GM18520 (cell line): Measurements from ENCODE around the gene SLN.

ENCODE experiments used
- ATAC-seq: cut with Tn5 transposase; IDR thresholded peaks from one replicate; pipeline ENCODE4 v1.9.1; 2021; ENCODE audit not compliant: unreplicated experiment

SLN gene

DNA sequence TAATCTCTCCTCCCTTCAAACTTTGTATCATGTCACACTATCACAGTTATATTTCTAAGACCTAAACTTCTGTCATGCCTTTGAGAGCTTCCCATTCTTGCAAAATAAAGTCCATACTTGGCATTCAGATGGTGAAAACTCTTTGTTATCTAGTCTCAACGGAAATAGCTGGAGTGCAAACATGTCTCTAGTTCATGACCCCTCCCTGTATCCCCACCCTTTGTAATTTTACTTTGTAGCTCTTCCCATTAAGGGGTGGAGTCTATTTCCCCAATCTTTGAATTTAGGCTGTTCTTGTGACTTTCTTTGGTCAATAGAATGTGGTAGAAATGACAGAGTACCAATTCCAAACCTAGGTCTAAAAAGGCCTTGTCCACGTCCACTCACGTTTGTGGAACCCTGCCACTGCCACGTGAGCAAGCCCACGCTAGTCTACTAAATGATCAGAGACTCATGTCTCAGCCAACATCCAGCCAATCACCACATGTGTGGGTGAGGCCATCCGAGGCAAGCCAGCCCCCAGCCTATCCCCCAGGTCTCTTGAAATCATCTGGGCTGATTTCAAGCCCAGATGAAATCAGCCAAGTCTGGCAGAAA, 23.4 kb downstream of the SLN start:
- ATAC-seq, result no peak

DNA sequence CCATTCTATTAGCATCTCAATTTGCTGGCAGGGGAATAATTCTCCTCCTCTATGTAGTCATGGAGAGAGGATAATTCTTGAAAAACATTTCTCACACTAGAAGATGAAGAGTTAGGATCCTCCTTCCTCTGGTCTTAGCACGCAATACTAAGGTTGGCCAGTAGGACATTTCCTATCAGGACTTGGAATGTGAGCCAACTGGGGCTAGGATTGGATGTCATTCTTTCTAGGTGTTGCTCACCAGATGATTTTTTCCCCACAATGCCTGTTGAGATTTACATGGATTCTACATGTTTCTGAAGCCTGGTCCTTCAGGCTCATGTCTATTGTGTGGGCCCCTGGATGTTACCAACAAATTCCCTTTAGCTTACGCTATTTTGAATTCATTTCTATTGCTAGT, 28.0 kb downstream of the SLN start:
- ATAC-seq, result no peak

DNA sequence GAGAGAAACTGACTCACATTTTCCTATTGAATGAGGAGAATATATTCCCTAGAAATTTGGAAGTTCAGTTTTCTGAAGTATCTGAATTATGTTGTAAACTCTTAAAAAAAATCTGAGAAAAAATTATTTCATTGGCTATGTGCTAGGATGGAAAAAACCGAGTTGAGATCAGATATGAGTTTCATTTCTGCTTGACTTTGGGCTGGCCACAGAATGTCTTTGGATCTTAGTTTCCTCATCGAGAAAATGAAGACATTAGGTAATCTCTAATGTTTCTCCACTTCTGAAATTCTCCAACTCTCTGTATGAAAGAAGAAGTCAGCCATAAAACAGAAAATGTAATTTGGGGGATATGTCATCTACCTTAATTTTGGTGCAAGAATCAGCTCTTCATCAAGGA, 28.8 kb downstream of the SLN start:
- no peak for ATAC-seq

DNA sequence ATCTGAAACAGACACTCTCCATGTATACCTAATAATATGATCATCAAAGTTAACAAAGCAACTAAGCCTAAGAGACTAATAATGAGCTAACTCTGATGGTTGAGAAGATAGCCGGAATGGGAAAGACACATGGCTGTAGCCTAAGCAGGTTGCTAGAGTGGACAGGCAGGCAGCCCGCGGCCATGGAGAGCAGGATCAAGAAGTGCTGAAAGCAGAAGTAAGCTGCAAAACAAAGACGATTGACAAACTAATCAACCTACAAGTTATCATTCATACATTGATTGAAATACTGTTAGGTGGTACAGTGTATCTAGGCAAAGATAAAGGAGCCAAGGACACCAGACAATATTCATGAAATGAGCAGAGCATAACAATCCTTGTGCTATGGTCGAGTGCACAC, 29.3 kb downstream of the SLN start:
- ATAC-seq, result no peak

DNA sequence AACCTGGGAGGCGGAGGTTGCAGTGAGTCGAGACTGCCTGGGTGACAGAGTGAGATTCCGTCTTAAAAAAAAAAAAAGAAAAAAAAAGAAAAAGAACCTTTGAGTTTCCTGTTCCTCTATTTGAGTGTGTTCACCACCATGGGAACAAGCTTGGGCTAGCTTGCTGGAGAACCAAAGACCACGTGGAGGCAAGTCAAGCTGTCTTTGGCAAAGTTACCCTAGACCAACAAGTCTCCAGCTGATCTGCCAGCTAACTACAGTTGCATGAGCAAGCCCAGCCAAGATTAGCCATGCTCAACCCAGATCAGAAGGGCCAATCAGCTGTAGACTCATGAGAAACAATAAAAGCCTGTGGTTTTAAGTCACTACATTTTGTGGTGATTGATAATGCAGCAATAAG, 29.7 kb downstream of the SLN start:
- ATAC-seq, result no peak

DNA sequence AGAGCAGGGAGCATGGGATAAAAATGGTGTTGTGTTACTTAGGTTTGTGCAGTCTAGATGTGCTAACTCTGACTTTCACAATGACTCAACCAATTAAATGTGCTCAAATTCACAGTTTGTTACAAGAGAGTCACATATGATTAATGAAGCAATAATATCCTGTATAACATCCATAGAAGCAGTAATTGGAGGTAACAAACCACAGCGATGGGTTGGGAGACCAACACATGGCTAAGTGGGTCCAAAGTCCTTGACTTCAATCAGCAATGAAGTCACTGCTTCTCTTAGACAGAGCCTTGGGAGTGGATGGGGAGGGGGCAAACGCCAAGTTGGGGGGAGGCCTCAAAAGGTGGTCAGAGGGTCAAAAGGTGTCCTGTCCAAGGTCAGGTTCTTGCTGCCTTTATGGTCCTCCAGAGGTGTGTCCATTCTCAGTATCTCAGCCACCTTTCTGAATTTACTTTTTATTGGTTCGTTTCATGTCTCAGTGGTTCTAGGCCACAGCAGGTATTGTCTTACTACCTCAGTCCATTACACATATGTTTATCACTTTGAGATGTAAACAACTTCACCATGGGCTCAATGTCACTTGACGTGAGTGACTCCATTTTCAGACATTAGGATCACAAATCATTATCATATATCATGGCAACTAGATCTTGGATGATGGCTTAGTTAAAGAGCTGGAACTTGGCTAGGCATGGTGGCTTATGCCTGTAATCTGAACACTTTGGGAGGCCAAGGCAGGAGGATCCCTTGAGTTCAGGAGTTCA, 32.4 kb downstream of the SLN start:
- ATAC-seq, result no peak

DNA sequence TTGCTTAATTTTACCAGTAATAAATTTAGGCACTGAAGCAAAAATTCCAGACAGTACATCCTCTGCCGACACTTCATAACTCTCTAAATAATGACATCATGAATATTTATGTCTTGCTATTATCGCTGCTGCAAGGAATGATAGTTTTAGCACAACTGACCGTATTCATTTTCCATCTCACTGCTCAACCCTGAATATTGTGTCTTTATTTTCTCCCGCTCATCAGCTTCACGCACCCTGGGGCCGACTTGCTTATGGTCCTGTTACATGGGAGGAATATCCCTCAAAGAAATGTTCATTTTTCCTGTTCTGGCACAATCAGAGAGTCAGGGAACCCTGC, 33.3 kb downstream of the SLN start:
- no peak for ATAC-seq

DNA sequence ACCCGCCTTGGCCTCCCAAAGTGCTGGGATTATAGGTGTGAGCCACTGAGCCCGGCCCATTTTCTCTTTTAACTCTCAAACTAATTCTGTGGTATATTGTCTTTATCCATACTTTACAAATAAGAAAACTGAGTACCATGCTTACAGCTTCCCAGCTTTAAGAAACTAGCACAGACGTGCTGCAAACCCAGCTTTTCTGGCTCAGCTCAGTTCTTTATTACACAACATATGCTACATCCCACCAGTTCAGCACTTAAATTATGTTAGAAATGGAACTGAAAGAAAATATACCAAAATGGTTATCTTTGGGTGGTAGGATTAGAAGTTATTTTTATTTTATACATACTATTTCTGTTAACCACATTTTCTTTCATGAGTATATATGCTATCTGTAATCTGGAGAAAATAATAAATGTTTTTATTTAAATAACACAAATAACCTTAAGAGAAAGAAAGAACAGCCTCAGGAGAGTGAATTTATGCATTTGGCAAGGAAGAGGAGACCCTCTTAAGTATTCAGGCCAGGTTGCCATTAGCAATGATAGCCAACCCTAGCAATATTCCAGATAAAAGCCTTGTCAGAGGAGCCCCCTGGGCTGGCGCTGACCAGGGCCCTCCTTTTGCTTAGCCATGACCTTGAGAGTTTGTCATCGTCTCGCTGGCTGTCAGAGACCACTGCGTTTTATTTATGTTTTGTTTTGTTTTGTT, 33.8 kb downstream of the SLN start:
- no peak for ATAC-seq

DNA sequence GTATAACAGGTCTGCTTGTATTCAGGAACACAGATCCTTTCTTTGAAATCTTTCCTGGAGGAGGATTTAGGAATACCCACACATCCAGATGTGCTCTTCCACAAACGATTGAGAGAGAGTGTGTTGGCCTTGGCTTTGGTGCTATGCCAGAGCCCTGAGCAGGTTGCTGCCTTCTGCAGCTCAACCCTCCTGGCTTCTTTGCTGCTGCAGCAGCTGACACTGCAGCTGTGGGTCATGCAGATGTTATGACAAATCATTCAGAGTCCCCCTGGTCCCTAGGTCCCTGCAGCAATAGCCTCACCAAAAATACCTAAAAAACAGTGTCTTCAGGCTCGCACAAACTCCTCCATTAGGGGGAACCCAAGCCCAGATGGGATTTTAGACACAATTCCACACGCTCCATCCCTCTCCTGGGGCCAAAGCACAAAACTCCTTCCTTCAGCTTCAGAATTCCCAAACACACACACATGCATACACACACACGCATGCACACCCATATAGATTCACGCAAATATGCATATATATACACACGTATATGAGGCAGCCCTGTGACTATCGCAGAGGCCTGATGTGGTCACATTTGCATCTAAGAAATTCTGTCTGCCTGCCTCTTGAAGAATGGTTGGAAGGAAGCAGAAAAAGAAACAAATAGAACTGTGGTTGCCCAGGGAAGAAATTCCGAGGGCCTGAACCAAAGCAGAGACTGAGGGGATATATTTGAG, 35.4 kb downstream of the SLN start:
- no peak for ATAC-seq

DNA sequence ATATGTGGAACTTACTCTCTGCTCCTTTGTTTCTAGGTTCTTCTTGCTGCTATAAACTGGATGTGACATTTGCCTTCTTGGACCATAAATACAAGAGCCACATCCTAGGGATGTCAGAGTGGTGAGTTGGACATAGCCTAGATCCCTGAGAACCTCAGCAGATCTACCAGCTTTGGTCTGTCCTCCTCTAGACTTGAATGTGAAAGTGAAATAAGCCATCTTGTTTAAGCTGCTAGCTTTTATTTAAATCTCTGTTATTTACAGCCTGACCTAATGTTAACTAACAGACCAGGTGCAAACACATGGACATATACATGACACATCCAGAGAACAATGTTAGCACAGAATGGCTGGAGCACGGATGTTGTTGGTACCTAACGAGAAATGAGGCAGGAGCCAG, 36.0 kb downstream of the SLN start:
- ATAC-seq, result no peak

DNA sequence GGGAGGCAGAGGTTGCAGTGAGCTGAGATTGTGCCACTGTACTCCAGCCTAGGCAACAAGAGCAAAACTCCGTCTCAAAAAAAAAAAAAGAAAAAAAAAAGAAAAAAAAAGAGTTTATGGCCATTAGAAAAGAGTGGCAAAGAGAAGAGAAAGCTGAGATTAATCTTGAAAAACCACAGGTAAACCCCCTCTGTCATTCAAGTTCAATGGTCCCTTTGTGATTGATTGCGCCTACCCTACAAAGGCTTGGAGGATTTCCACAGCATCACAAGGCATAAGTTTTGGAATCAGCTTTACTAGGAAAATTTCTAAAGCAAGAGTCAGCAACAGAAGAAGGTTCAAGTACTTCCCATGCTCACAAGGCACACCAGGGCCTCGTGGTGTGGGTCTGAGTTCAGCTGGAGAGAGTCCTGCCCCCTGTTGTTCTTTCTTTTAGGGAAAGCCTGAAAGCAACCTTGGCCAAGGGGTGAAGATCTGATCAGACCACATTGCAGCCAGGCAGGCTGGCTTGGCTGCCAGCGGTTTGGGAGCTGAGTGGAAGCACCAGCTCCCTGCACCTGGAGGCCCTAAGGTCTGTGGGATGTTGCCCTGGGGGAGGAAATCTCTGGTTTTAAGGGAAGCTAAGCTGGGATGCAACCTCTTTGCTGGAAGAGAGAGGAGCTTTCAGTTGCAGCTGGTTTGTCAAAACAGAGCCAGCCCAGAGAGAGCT, 41.8 kb downstream of the SLN start:
- no peak for ATAC-seq

DNA sequence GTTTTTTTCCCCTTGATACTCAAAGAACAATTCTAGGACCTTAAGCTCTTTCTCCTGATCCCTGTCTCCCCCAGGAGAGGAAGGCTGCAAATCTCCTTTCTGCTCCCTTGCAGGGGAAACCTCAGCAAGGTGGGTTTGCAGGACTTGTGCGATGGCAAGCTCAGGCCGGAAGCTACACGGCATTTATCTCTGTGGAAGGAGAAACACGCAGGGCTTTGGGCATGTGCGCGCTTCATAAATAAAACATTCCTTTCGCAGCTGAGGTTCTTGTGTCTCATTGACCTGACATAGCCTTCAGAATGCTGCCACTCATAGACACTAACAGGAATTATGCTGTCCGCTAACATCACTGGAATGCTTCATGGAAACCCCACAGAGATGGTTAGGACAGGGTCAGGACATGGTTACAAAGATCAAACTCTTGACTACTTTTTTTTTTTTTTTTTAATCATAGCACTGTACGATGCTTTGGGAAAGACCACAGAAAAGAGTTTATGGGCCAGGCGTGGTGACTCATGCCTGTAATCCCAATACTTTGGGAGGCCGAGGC, 42.6 kb downstream of the SLN start:
- no peak for ATAC-seq

DNA sequence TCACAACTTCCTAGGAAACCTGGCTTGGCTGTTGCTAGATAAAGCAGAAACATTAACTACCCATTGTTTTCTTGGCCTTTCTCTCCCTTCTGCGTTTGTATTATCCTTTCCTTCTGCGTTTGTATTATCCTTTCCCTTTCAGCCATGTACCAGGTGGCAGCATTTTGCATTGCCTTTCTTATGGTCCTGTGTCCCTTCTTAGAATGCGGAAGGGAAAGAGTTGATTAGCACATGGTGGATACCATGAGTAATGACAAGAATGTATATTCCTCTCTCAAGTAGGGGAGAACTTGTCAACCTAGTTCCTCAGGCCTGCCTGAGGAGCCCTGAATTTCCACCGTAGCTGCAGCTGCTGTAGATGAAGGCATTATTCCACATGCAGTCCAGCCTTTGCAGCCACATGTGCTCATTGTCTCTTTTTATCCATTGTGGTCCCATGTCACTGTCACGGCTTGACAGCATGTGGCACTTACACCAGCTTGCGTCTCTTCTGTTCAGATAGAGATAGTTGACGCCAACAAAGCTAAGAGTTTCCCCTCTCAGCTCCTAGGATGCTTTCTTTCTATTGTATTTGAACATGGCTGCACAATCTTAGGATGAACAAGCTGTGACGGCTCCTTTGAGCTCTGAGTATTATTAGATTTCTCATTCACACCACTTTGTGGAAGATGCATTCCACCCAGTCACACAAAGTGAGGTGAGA, 44.8 kb downstream of the SLN start:
- ATAC-seq, result no peak

DNA sequence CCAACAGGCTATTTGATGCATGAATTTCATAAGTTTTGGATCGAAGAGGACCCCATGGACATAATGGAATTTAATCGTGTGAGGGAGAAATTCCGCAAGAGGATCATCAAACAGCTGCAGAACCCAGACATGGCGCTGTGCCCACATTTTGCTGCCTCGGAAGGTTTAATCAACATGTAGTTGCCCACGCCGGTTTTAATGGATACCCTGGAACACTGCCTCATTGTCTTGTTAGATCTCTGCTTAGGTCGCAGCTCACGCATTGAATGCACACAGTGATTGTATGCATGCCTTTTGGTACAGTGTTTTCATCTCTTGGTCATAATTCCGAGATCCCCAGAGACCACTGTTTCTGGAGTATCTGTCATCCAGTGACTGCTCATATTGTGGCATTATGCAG, 46.8 kb downstream of the SLN start:
- no peak for ATAC-seq

DNA sequence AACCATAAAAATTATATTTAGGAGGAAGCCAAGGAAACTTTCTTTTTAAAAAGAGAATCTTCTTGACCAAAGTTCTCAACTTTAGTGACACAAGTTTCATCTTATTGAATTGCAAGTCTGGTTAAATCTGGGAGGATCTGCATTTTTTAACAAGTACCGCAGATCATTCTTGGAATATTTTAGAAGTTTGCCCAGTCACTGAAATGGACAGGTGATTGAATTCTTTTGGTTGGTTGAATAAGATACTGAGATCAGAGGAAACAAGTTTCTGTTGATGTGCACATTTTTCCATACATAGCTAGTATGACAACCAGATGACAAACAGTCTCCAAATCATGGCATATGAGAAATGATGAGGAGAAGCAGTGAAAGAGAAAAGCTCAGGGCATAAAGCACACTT, 50.2 kb downstream of the SLN start:
- ATAC-seq, result no peak

DNA sequence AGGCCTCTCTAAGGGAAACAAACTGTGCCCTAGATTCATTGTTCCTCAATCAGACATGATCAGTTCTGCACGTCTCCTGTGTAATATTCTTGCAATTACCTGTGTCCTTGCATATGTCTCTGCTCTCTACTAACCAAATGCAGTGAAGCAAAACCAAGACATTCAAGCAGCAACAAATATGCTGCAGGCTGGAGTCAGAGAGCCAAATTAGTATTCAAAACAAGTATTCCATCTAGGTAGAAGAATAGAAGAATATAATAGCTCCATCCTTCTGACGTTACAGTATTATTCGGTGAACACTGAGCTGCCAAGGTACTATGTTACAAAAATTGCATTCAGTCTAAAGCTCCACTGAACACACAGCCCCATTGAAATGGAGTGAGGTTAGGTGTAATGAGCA, 51.8 kb downstream of the SLN start:
- no peak for ATAC-seq

DNA sequence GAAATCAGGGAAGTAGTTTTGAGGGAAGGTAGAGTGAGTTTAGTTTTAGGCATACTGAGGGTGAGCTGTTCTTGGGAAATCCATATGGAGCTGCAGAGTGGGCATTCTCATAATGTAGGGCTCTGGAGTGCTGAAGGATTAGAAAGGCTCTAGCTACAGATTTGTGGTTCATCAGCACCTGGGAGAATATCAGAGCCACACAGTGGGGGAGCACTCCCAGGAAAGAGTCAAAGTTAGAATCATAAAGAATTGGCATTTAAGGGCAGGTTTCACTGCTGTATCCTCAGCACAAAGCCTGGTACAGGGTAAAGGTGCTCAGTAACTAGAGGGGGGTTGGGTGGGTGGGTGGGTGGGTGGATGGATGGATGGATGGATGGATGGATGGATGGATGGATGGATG, 52.5 kb downstream of the SLN start:
- no peak for ATAC-seq
